Osteoblast (primary cell): Measurements from ENCODE around the gene MYBPH. TPM values are rescaled to one million over a fixed set of nuclear protein-coding genes. Genes with fewer than 3 reads are reported as not detected.

ENCODE experiments used
- DNase-seq: peaks from one replicate; pipeline ENCODE4 v3.0.0; 2011; ENCODE audit warnings: low spot score, mixed read lengths; ENCODE audit not compliant: insufficient read length; ENCODE audit errors: missing footprints
- H2AFZ ChIP-seq: 2 replicates; pipeline ENCODE4 v1.6.0; 2011; ENCODE audit warnings: mild to moderate bottlenecking, low read length
- H3K27ac ChIP-seq: 2 replicates; pipeline ENCODE4 v1.5.1; 2011; ENCODE audit warnings: mild to moderate bottlenecking, low read depth, low read length, moderate library complexity
- H3K27me3 ChIP-seq: 2 replicates; pipeline ENCODE4 v1.6.0; 2012; ENCODE audit warnings: mild to moderate bottlenecking, control low read depth, inconsistent platforms, low read length, moderate library complexity; ENCODE audit not compliant: insufficient read depth
- H3K36me3 ChIP-seq: 2 replicates; pipeline ENCODE4 v1.5.1; 2011; ENCODE audit warnings: mild to moderate bottlenecking, low read length, control low read depth, moderate library complexity; ENCODE audit not compliant: insufficient read depth
- H3K4me1 ChIP-seq: 2 replicates; pipeline ENCODE4 v1.5.1; 2011; ENCODE audit warnings: mild to moderate bottlenecking, low read length, control low read depth, moderate library complexity; ENCODE audit not compliant: insufficient read depth
- H3K4me2 ChIP-seq: 2 replicates; pipeline ENCODE4 v1.6.0; 2011; ENCODE audit warnings: mild to moderate bottlenecking, low read length; ENCODE audit not compliant: insufficient read depth
- H3K4me3 ChIP-seq: fragments of 200-600 bp; sonication (generic); 3 replicates; pipeline ENCODE4 v1.5.1; 2012; ENCODE audit warnings: mild to moderate bottlenecking, low read length, inconsistent platforms; ENCODE audit not compliant: insufficient read depth
- H3K79me2 ChIP-seq: 2 replicates; pipeline ENCODE4 v1.6.0; 2012; ENCODE audit warnings: mild to moderate bottlenecking, low read length, control low read depth, inconsistent platforms; ENCODE audit not compliant: insufficient read depth
- H3K9me3 ChIP-seq: 2 replicates; pipeline ENCODE4 v1.5.1; 2011; ENCODE audit warnings: low read depth, low read length, control low read depth
- H4K20me1 ChIP-seq: 2 replicates; pipeline ENCODE4 v1.6.0; 2012; ENCODE audit warnings: mild to moderate bottlenecking, low read length, control low read depth; ENCODE audit not compliant: insufficient read depth
- CTCF ChIP-seq: IDR thresholded peaks from 2 replicates; pipeline ENCODE4 v1.5.1; 2011; ENCODE audit warnings: mild to moderate bottlenecking, low read depth, low read length, moderate library complexity; ENCODE audit errors: extremely low read depth
- total RNA-seq: library from RNA; depleted of rRNA; stranded (reverse); fragments of >200 nt; gene quantifications from 2 replicates; pipeline ENCODE4 v1.2.3, GENCODE V29; 2012

MYBPH gene
- total RNA-seq, 1 donor = under 0.01 TPM

GRCh38 chr1:203219171-203219570 is 43.5 kb upstream of the MYBPH start:
- H3K79me2 ChIP-seq = no peaks in the 10 kb centered on the region
- TF ChIP-seq CTCF = no peak
- DNase-seq = no peak

GRCh38 chr1:203217668-203218067 is 42.0 kb upstream of the MYBPH start:
- DNase-seq = no peak
- Histone ChIP-seq H4K20me1 (no peaks in the 10 kb centered on the region), H3K27ac (no peak overlapping the region), H3K36me3 (no peaks in the 10 kb centered on the region), H3K4me3 (no peak overlapping the region), H3K4me1 (peaks cover 6% of the 10 kb centered on the region), H3K4me2 (no peak overlapping the region), H3K27me3 (peaks cover 33% of the 10 kb centered on the region), H2AFZ (no peak overlapping the region), H3K9me3 (no peaks in the 10 kb centered on the region), H3K79me2 (no peaks in the 10 kb centered on the region)
- TF ChIP-seq CTCF = no peak

More at GRCh38 chr1:203219171-203219570, 43.5 kb upstream of the MYBPH start:
- H3K4me3 ChIP-seq = no peak overlapping the region
- H2AFZ ChIP-seq = no peak overlapping the region
- no peaks in the 10 kb centered on the region for H3K9me3 ChIP-seq
- H3K4me2 ChIP-seq = no peak overlapping the region
- H3K27me3 ChIP-seq = peaks cover 48% of the 10 kb centered on the region
- H3K36me3 ChIP-seq = no peaks in the 10 kb centered on the region
- H4K20me1 ChIP-seq = no peaks in the 10 kb centered on the region
- H3K4me1 ChIP-seq = peaks cover 6% of the 10 kb centered on the region
- no peak overlapping the region for H3K27ac ChIP-seq

GRCh38 chr1:203217139-203217655 is 41.6 kb upstream of the MYBPH start:
- Histone ChIP-seq H4K20me1 (no peaks in the 10 kb centered on the region), H3K27me3 (peaks cover 30% of the 10 kb centered on the region), H3K79me2 (no peaks in the 10 kb centered on the region), H3K4me1 (peaks cover 6% of the 10 kb centered on the region), H3K9me3 (no peaks in the 10 kb centered on the region), H3K4me2 (no peak overlapping the region), H3K27ac (no peak overlapping the region), H3K36me3 (no peaks in the 10 kb centered on the region), H2AFZ (no peak overlapping the region), H3K4me3 (no peak overlapping the region)
- peak; percentile 16 for TF ChIP-seq CTCF
- no peak for DNase-seq

GRCh38 chr1:203216274-203217138 is 40.9 kb upstream of the MYBPH start:
- Histone ChIP-seq H3K9me3 (no peaks in the 10 kb centered on the region), H3K27ac (no peak overlapping the region), H2AFZ (no peak overlapping the region), H3K4me2 (no peak overlapping the region), H3K36me3 (no peaks in the 10 kb centered on the region), H4K20me1 (no peaks in the 10 kb centered on the region), H3K27me3 (peaks cover 23% of the 10 kb centered on the region), H3K4me1 (peaks cover 6% of the 10 kb centered on the region), H3K4me3 (no peak overlapping the region), H3K79me2 (no peaks in the 10 kb centered on the region)
- DNase-seq = peak; percentile 90
- TF ChIP-seq CTCF = peak; percentile 75
